SJSA1 (cell line): ENCODE measurements around the gene SMARCC2. TPM values are rescaled to one million over a fixed set of nuclear protein-coding genes. Genes with fewer than 3 reads are reported as not detected.

Experiments
- total RNA-seq: library from RNA; depleted of rRNA; stranded (reverse); fragments of >200 nt; shearing (Covaris generic); gene quantifications from 2 replicates; pipeline ENCODE4 v1.2.3, GENCODE V29; 2014; rRNA removed

The SMARCC2 gene
- total RNA-seq, 1 experiment from 2014 or later: 33.4 TPM

Other genes starting within 250 kb of the SMARCC2 start
- 0.34 TPM in 1 of 2 replicates, not detected in the other for gene PMEL, start 223.4 kb downstream of the SMARCC2 start, total RNA-seq
- gene CDK2, start 222.7 kb downstream of the SMARCC2 start, total RNA-seq: 74.4 and 82.1 TPM in 2 replicates
- gene RAB5B, start 215.4 kb downstream of the SMARCC2 start, total RNA-seq: 17.4 and 33.0 TPM in 2 replicates
- gene SUOX, start 192.2 kb downstream of the SMARCC2 start, total RNA-seq: 11.8 and 15.8 TPM in 2 replicates
- gene IKZF4, start 168.4 kb downstream of the SMARCC2 start, total RNA-seq: 0.34 and 1.1 TPM in 2 replicates
- 622 and 1,406 TPM in 2 replicates for gene RPS26, start 147.6 kb downstream of the SMARCC2 start, total RNA-seq
- gene ERBB3, start 109.3 kb downstream of the SMARCC2 start, total RNA-seq: not detected in 2 replicates
- 204 and 249 TPM in 2 replicates for gene PA2G4, start 84.9 kb downstream of the SMARCC2 start, total RNA-seq
- 1,215 and 2,760 TPM in 2 replicates for gene RPL41, start 72.8 kb downstream of the SMARCC2 start, total RNA-seq
- 3.6 and 7.3 TPM in 2 replicates for gene ZC3H10, start 71.2 kb downstream of the SMARCC2 start, total RNA-seq
- gene ESYT1, start 61.2 kb downstream of the SMARCC2 start, total RNA-seq: 138 and 170 TPM in 2 replicates
- 71.9 and 97.8 TPM in 2 replicates for gene MYL6B, start 36.9 kb downstream of the SMARCC2 start, total RNA-seq
- gene MYL6, start 31.1 kb downstream of the SMARCC2 start, total RNA-seq: 4,832 and 5,659 TPM in 2 replicates
- gene RNF41, start 32.4 kb upstream of the SMARCC2 start, total RNA-seq: 28.5 and 46.7 TPM in 2 replicates
- 47.8 and 55.7 TPM in 2 replicates for gene NABP2, start 34.9 kb upstream of the SMARCC2 start, total RNA-seq
- not detected in 2 replicates for gene SLC39A5, start 40.6 kb upstream of the SMARCC2 start, total RNA-seq
- gene ANKRD52, start 68.9 kb upstream of the SMARCC2 start, total RNA-seq: 9.6 and 12.7 TPM in 2 replicates
- gene COQ10A, start 77.5 kb upstream of the SMARCC2 start, total RNA-seq: 7.9 and 13.4 TPM in 2 replicates
- gene CS, start 110.8 kb upstream of the SMARCC2 start, total RNA-seq: 65.7 and 109 TPM in 2 replicates
- gene CNPY2, start 126.5 kb upstream of the SMARCC2 start, total RNA-seq: 100 and 161 TPM in 2 replicates
- gene PAN2, start 144.5 kb upstream of the SMARCC2 start, total RNA-seq: 6.9 and 15.9 TPM in 2 replicates
- gene IL23A, start 149.4 kb upstream of the SMARCC2 start, total RNA-seq: 1.4 TPM in 1 of 2 replicates, not detected in the other
- 37.0 and 63.3 TPM in 2 replicates for gene STAT2, start 170.6 kb upstream of the SMARCC2 start, total RNA-seq
- not detected in 2 replicates for gene APOF, start 173.4 kb upstream of the SMARCC2 start, total RNA-seq